22Rv1 (cell line): ENCODE measurements around the gene ANK3.

Experiments used
- CTCF ChIP-seq: fragments of 450-650 bp; IDR thresholded peaks from 2 replicates; pipeline ENCODE4 v1.5.1; 2017; ENCODE audit warnings: mild to moderate bottlenecking
- ZFX ChIP-seq: fragments of 450-650 bp; IDR thresholded peaks from 2 replicates; pipeline ENCODE4 v1.6.1; 2017; ENCODE audit warnings: antibody characterized with exemption, borderline replicate concordance

- TF ChIP-seq CTCF, result no peak
- TF ChIP-seq ZFX, result no peak
Observed at GRCh38 chr10:60130130-60130579, 259.5 kb downstream of the ANK3 start.
